ENCODE measurements around the gene FOXP1. TPM values are rescaled to one million over a fixed set of nuclear protein-coding genes. Genes with fewer than 3 reads are reported as not detected.
A peak's percentile ranks its signal among the peaks of the same experiment; 100 is the strongest.

FOXP1 gene
- total RNA-seq, 4 donors from 2014 or later: 13.2 to 46.6 (median 29.2) TPM

DNA sequence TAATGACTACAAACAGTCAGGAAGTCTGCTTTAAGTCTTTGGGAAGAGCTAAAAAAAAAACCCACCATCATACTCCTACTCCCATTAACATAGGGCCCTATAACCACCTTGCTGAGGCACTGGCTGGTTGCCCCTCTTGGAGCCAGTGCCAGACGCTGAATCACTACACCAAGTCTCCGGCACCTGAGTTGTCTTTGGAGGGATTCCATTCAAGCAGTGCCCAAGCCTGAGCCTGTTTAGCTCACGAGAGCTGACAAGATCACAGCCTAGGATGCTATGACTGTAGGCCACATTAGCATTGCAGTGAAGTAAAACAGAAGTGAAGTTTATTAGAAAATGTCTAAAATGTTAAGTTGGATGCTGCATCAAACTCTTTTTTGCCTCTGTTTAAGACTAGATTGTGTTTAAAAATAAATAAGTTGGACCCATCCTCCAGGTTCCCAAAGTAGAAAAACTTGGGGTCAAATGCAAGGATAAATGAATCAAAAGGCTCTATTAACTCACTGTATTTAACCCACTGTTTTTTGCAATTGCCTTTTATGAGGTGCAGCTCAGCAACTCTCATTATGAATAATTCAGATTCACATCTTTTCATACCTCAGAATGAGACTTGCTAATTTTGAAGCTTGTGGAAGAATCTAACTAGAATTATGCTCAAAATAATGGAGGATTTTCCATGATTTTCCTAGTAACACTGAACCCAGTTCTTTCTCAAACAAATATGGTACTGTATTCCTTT, 461.9 kb downstream of the FOXP1 start:
- no peak for DNase-seq
- H3K9me3 ChIP-seq: no peaks in the 10 kb centered on the region
- peak in 1 of 2 donors; percentile 41 for ATAC-seq
- no peaks in the 10 kb centered on the region for H3K36me3 ChIP-seq
- no peak for TF ChIP-seq POLR2A (IDR thresholded peaks at IDR 0.05)
- TF ChIP-seq, protein P1, sequence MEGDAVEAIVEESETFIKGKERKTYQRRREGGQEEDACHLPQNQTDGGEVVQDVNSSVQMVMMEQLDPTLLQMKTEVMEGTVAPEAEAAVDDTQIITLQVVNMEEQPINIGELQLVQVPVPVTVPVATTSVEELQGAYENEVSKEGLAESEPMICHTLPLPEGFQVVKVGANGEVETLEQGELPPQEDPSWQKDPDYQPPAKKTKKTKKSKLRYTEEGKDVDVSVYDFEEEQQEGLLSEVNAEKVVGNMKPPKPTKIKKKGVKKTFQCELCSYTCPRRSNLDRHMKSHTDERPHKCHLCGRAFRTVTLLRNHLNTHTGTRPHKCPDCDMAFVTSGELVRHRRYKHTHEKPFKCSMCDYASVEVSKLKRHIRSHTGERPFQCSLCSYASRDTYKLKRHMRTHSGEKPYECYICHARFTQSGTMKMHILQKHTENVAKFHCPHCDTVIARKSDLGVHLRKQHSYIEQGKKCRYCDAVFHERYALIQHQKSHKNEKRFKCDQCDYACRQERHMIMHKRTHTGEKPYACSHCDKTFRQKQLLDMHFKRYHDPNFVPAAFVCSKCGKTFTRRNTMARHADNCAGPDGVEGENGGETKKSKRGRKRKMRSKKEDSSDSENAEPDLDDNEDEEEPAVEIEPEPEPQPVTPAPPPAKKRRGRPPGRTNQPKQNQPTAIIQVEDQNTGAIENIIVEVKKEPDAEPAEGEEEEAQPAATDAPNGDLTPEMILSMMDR (IDR thresholded peaks at IDR 0.05 in 4 of 5, conservative IDR thresholded peaks at IDR 0.05 in 1 of 5): no peak
- intact Hi-C loops (cut with DNase I; ENCODE audit: low total_unique reads) (no loop called here), in situ Hi-C loops (cut with MboI; ENCODE audit: low sequenced_read_pairs in 4 of 4) (no loop called here)
- H3K27ac ChIP-seq: no peak overlapping the region
- no peaks in the 10 kb centered on the region for H3K27me3 ChIP-seq
- peaks cover 8 to 15% of the 10 kb centered on the region in 2 donors for H3K4me1 ChIP-seq
- no peak overlapping the region for H3K4me3 ChIP-seq

- no peak for ATAC-seq
- Histone ChIP-seq H3K4me3 (no peak overlapping the region), H3K27me3 (no peaks in the 10 kb centered on the region), H3K36me3 (no peaks in the 10 kb centered on the region), H3K9me3 (no peaks in the 10 kb centered on the region), H3K27ac (no peak overlapping the region), H3K4me1 (peaks cover 8 to 15% of the 10 kb centered on the region in 2 donors)
- in situ Hi-C loops (cut with MboI; ENCODE audit: low sequenced_read_pairs in 4 of 4): no loop called here
- TF ChIP-seq, protein P1 (IDR thresholded peaks at IDR 0.05 in 4 of 5, conservative IDR thresholded peaks at IDR 0.05 in 1 of 5): no peak
- TF ChIP-seq POLR2A (IDR thresholded peaks at IDR 0.05): no peak
- DNase-seq: no peak
- intact Hi-C loops (cut with DNase I; ENCODE audit: low total_unique reads): no loop called here
These were observed 463.5 kb downstream of the FOXP1 start for GRCh38 chr3:71120012-71120411.

DNA sequence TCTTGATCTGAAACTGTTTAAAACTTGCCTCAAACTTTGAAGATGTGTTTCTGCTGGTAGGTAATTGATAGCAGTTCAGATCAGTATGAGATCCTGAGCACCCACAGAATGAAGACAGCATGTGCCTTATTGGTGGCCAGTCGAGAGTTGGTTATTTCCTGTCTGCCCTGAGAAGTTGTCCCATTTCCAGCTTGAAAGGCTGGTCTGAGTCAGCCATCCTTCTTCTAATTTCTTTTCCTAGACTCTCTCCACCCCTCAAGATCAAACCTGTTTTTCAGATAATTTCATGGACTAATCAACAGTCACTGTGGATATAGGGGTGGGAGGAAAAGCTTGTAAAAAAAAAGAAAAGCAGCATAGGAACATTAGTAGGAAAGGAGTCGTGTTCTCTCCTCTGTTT, 464.4 kb downstream of the FOXP1 start:
- ATAC-seq (no peak), DNase-seq (no peak)
- H3K36me3 ChIP-seq: no peaks in the 10 kb centered on the region
- no peak overlapping the region for H3K27ac ChIP-seq
- H3K9me3 ChIP-seq: no peaks in the 10 kb centered on the region
- TF ChIP-seq POLR2A (IDR thresholded peaks at IDR 0.05): no peak
- TF ChIP-seq, protein P1 (IDR thresholded peaks at IDR 0.05 in 4 of 5, conservative IDR thresholded peaks at IDR 0.05 in 1 of 5): no peak
- H3K27me3 ChIP-seq: no peaks in the 10 kb centered on the region
- intact Hi-C loops (cut with DNase I; ENCODE audit: low total_unique reads) (no loop called here), in situ Hi-C loops (cut with MboI; ENCODE audit: low sequenced_read_pairs in 4 of 4) (no loop called here)
- H3K4me1 ChIP-seq: peaks cover 8 to 15% of the 10 kb centered on the region in 2 donors
- no peak overlapping the region for H3K4me3 ChIP-seq

DNA sequence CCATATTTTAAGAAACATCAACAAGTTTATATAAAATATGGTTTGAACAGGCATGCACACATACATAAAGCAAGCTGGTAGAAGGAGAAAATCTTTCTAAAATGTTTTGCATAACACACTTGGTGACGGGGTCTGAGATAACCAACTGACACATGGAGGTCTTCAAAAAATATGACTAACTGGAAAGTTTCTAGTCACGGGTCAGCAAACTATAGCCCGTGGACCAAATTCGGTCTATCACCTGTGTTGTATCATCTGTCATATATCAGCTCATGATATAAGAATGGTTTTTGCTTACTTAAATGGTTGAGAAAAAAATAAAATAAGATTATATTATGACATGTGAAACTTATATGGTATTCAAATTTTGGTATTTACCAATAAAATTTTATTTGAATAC, 465.1 kb downstream of the FOXP1 start:
- intact Hi-C loops (cut with DNase I; ENCODE audit: low total_unique reads) (no loop called here), in situ Hi-C loops (cut with MboI; ENCODE audit: low sequenced_read_pairs in 4 of 4) (no loop called here)
- DNase-seq: no peak
- Histone ChIP-seq H3K36me3 (no peaks in the 10 kb centered on the region), H3K27ac (no peak overlapping the region), H3K4me1 (peaks cover 8 to 15% of the 10 kb centered on the region in 2 donors), H3K27me3 (no peaks in the 10 kb centered on the region), H3K9me3 (no peaks in the 10 kb centered on the region), H3K4me3 (no peak overlapping the region)
- no peak for ATAC-seq
- TF ChIP-seq POLR2A (IDR thresholded peaks at IDR 0.05): no peak
- TF ChIP-seq, protein P1 (IDR thresholded peaks at IDR 0.05 in 4 of 5, conservative IDR thresholded peaks at IDR 0.05 in 1 of 5): no peak
